Stimulated activated CD8-positive, alpha-beta memory T cell treated with anti-CD3 and anti-CD28 coated beads, Interleukin-4, amount 100 ng/mL, for 4 hours (primary cell): ENCODE measurements around the gene FLOT2.
"Not testable (repeated sequence)": the region's sequence is repeated elsewhere in the genome, so short reads cannot be mapped to it uniquely, and the experiment has no call there.

Source experiments
- DNase-seq, 2 donors: peaks; one replicate each; pipeline ENCODE4 v3.0.0-alpha.2; 2020; ENCODE audit warnings: low read depth in 2 of 2, low spot score in 1 of 2

FLOT2 gene

GRCh38 chr17:28896884-28897768 lies at the start of gene FLOT2:
TSS of gene FLOT2 (minus strand) at chr17:28897733. CDS start at chr17:28897574, 159 bp downstream.
- DNase-seq, result peak; percentile 21 to 37

GRCh38 chr17:28946239-28946638 lies 48.7 kb upstream of the FLOT2 start:
- DNase-seq, result no peak

DNA sequence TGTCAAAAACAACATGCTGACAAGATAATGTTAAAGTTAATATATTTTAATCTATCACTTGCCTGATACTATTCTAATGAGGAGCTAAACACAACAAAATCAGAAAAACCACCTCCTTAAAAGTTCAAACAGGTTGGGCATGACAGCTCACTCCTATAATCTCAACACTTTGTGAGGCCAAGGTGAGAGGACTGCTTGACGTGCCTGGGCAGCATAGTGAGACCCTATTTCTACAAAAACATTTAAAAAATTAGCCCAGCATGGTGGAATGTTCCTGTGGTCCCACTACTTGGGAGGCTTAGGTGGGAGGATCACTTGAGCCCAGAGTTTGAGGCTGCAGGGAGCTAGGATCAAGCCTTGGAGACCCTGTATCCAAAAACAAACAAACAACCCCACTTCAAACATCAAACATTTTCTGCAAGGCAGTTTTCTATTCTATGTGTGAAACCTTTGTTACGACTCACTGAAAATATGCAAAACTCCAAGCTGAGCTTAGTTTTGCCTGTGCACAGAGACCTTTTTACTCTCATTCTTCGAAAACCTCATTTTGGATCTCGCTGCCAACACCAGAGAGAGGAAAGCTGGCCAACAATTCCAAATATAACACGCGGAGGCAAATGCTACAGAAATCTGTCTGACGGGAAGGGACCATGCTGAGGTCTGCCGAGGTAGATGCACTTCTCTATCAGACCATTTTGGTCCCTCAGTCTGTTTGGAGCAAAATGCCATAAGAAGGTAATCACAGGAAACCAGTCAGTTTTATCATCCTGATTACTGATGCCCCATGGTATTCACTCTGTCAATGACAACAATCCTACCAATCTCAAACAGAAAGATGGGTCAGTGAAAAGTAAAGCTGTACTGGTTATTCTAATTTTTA lies 47.6 kb upstream of the FLOT2 start:
- no peak for DNase-seq

- DNase-seq, result no peak
Measured at GRCh38 chr17:28944343-28944742, 46.8 kb upstream of the FLOT2 start.

- DNase-seq, result no peak
Measured at GRCh38 chr17:28942925-28943324, 45.4 kb upstream of the FLOT2 start.

DNA sequence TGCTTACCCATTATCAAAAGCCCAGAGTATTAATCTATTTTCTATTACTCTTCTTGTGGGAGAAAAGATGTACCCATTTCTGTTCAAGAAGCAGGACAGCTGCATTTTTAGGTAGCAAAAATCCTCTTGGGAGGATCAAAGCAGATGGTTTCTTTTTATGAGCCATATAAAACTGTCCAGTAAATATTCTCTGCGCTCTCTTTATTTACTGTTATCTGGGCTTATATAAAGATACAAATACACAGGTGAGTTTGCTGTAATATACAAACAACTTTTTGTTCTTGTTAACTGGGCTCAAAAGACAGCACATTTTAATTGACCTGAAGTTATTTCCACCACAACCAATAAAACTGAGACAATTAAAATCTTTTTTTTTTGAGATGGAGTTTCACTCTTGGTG lies 43.7 kb upstream of the FLOT2 start:
- no peak for DNase-seq

- DNase-seq, result no peak
Measured at GRCh38 chr17:28940675-28941074, 43.1 kb upstream of the FLOT2 start.

GRCh38 chr17:28940142-28940541 lies 42.6 kb upstream of the FLOT2 start:
- DNase-seq, result no peak

- no peak for DNase-seq
Measured at GRCh38 chr17:28938552-28938951, 41.0 kb upstream of the FLOT2 start.

GRCh38 chr17:28937044-28937729 lies 39.7 kb upstream of the FLOT2 start:
- DNase-seq, result no peak

DNA sequence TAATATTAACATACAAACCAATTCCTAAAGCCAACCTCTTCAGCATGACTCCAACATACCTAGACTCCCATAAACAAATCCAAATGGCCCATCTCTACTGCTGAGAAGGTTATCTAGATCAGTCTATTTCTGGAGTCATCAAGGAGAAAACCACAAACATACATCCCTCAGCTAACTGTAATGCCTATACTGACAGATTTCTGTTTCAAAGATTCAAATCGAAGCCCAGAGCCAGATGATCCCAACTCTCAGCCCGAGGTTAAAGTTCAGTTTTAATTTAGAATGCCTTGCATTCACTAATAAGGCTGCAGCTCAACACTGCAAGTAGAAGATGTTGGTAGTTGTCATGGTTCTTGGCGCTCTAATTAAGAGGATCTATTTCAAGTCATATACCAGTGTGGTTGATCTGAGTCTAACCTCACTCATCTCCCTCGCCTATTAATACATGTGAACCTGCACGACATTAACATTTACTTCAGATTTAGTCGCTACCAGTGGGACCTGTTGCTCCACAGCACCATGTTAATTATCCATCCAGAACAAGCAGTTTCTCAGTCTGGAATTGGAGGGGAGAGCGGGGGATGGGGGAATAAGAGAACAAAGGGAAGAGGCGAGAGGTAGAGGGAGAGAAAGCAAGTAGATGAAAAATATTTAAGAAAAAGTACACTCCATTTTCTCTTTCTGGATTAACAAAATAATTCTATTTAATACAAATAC lies 38.4 kb upstream of the FLOT2 start:
- DNase-seq, result no peak

- not testable (repeated sequence) for DNase-seq
Measured at GRCh38 chr17:28934508-28934907, 37.0 kb upstream of the FLOT2 start.

DNA sequence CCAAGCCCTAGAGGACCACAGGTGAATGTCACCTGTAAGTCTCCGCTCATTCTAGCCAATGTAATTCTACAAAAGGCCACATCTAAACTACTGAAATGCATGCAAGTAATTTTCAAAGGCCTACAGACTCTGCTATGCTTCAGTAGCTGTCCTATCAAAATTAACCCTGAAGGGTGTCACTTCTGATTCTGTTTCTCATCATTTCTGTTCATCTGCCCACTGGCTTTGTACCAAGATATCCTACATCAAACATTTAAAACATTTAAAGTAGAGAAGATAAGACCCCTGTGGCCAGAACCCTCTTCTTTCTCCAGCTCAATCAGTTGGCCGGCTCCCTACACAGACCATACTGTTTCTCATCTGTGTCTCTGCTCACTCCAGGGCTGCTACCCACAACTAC lies 32.3 kb upstream of the FLOT2 start:
- DNase-seq, result no peak

- no peak for DNase-seq
Measured at GRCh38 chr17:28928061-28928460, 30.5 kb upstream of the FLOT2 start.

DNA sequence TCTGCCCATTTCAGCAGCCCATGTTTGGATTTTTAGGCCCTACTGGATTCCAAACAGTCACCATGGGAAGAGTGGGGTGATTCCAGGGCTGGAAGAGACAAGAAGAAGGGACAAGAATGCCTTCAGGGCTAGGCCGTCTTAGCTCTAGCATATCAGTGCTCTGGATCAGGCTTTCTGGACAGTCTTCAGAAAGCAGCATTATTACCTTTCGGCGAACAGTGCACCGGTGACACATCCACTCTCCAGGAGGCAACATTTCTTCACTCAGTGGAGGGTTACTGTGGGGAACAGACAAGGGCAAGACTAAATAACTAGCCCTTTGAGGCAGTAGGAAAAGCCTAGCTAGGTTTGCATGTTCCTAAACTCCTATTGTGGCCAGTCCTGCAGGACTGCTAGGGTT lies 29.3 kb upstream of the FLOT2 start:
- DNase-seq, result no peak

GRCh38 chr17:28926366-28926765 lies 28.8 kb upstream of the FLOT2 start:
- DNase-seq, result no peak

- peak in 1 of 2 donors; percentile 28 for DNase-seq
Measured at GRCh38 chr17:28925912-28926365, 28.4 kb upstream of the FLOT2 start.

DNA sequence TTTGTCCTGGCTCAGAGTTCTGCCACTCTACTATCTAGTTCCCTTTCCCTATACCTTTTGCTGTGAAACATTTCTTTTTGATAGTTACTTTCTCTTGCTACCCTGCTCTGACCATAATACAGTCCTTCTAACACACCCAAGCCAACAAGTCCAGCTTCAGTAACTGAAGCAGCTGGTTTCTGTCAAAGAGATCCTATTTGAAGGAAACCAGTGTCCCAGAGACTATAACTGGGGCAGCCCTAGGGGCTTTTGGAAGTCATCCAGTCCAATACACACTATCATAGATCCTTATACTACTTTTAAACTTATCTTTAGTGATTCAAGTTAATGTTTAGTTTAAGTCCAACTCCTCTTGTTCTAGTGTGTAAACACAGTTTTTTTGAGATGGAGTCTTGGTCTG lies 22.7 kb upstream of the FLOT2 start:
- no peak for DNase-seq

- no peak for DNase-seq
Measured at GRCh38 chr17:28918295-28918694, 20.8 kb upstream of the FLOT2 start.

- DNase-seq, result no peak
Measured at GRCh38 chr17:28917465-28917864, 19.9 kb upstream of the FLOT2 start.

- DNase-seq, result no peak
Measured at GRCh38 chr17:28917029-28917428, 19.5 kb upstream of the FLOT2 start.
